Adrenal gland (tissue), 5 donors: ENCODE results near the gene LMTK2.

ENCODE experiments used
- POLR2A ChIP-seq, 2 donors: fragments of 450-650 bp; IDR thresholded peaks; one replicate each; pipeline ENCODE4 v1.6.1; 2017; ENCODE audit warnings: antibody characterized with exemption in 2 of 2, mild to moderate bottlenecking in 2 of 2, moderate library complexity in 1 of 2
- TF ChIP-seq, protein P1 (sequence below), 6 experiments: fragments of 450-650 bp in 4 of 6; fragments of 200-600 bp in 2 of 6; sonication (generic) in 1 of 6; IDR thresholded peaks; 1 replicate in 5 of 6; 2 replicates in 1 of 6; pipeline versions ENCODE4 v1.5.1 to v1.8.0; 2016 to 2021; ENCODE audit warnings: antibody characterized with exemption in 6 of 6, mild to moderate bottlenecking in 2 of 6, moderate library complexity in 1 of 6
- donor health status: DM: no; HTN: no; CAD: no.

DNA sequence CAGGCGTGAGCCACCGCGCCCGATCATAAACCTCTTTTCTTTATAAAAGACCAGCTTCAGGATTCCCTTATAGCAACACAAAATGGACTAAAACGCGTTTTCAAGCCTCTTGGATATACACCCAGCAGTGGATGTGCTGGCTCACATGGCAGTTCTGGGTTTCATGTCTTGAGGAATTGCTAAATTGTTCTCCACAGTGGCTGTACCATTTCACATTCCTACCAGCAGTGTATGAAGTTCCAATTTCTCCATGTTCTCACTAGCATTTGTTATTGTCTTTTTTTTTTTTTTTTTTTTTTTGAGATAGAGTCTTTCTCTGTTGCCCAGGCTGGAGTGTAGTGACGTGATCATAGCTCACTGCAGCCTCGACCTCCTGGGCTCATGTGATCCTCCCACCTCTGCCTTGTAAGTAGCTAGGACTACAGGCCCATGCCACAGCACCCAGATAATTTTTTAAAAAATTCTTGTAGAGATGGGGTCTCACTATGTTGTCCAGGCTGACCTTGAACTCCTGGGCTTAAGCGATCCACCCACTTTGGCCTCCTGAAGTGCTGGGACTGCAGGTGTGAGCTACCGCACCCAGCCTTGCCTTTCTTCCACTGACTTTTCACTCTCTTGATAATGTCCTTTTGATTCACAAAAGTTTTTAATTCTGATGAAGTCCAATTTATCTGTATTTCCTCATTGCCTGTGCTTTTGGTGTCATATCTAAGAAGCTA is 127.9 kb downstream of the LMTK2 start:
- TF ChIP-seq, protein P1, sequence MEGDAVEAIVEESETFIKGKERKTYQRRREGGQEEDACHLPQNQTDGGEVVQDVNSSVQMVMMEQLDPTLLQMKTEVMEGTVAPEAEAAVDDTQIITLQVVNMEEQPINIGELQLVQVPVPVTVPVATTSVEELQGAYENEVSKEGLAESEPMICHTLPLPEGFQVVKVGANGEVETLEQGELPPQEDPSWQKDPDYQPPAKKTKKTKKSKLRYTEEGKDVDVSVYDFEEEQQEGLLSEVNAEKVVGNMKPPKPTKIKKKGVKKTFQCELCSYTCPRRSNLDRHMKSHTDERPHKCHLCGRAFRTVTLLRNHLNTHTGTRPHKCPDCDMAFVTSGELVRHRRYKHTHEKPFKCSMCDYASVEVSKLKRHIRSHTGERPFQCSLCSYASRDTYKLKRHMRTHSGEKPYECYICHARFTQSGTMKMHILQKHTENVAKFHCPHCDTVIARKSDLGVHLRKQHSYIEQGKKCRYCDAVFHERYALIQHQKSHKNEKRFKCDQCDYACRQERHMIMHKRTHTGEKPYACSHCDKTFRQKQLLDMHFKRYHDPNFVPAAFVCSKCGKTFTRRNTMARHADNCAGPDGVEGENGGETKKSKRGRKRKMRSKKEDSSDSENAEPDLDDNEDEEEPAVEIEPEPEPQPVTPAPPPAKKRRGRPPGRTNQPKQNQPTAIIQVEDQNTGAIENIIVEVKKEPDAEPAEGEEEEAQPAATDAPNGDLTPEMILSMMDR (IDR thresholded peaks at IDR 0.05), result no peak
- TF ChIP-seq POLR2A (IDR thresholded peaks at IDR 0.05), result no peak
